NCI-H82 treated with DMSO at 0.1 percent for 48 hours (cell line): ENCODE results near the gene SUN1.
"Not testable (repeated sequence)": the region's sequence is repeated elsewhere in the genome, so short reads cannot be mapped to it uniquely, and the experiment has no call there.

Experiments
- DNase-seq: peaks from one replicate; lab custom pipeline; 2025; ENCODE audit not compliant: unreplicated experiment; lab: John Stamatoyannopoulos, UW

Gene SUN1

DNA sequence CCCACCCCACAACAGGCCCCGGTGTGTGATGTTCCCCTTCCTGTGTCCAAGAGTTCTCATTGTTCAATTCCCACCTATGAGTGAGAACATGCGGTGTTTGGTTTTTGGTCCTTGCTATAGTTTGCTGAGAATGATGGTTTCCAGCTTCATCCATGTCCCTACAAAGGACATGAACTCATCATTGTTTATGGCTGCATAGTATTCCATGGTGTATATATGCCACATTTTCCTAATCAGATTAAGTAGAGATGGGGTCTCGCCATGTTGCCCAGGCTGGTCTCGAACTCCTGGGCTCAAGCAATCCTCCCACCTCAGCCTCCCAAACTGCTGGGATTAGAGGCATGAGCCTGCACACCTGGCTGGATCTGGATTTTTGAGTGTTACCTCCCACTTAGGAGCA, 28.5 kb upstream of the SUN1 start:
- not testable (repeated sequence) for DNase-seq

DNA sequence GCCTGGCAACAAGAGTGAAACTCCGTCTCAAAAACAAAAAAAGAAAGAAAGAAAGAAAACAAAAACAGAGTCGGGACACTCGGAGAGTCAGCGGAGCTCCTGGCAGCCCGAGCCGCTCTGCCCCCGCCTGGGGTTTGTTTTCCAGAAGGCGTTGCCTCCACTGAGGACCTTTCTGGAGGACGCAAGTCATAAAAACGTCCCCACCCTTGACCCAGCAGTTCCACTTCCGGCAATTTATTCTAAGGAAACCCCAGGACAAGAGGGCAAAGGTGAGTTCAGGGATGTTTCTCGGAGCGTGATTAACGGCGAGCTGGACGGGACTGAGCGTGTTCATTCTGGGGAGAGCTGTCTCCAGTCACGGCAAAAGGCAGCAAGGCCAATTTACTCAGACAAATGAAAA, 27.0 kb upstream of the SUN1 start:
- DNase-seq = no peak

DNA sequence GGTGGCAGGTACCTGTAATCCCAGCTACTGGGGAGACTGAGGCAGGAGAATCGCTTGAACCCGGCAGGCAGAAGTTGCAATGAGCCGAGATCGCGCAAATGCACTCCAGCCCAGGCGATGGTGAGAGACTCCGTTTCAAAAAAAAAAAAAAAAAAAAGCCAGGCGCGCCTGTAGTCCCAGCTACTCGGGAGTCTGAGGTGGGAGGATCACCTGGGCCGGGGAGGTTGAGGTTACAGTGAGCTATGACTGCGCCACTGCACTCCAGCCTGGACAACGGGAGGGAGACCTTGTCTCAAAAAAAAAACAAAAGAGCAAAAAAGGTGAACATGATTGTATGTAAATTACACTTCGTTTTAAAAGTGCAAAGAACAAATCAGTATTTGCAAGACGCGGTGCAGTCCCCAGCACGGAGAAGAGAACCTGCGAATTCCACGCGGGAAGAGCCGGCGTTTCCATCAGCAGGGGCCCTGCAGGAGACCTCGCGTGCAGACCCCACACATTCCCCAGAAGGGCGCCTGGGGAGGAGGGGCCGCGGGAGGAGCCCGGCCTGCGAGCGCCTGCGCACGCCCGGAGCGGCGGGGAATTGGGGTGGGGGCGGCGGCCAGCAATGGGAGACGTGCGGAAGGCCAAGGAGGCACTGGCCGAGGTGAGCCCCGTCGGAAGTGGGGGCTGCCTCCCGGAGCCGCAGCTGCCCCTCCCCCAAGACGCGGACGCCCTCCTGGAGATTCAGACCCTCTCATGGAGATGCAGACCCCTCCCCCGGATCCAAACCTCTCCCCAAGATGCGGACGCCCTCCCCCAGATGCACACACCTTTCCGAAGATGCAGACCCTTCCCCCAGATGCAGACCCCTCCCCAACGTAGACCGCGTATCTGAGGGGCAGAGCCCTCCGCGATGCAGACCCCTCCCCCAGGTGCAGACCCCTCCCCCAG, 16.7 kb upstream of the SUN1 start:
- DNase-seq = peak; percentile 44

DNA sequence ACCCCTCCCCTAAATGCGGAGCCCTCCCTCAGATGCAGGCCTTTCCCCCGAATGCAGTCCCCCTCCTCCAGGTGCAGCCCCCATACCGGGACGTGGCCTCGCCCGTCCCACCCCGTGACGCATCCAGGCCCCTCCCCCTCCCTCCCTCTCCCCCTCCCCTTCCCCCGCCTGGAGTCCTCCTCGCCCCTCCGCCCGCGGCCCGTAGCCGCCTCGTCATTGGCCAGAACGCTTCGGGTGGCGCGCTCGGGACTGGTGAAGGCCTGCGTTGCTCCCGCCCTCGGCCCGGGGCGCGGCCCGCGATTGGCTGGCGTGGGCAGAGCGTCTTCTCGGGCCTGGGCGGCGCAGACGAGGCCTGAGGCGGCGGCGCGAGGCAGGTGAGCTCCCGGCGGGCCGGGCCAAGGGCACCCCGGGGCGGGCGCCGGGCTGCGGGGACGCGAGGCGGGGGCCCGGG, 16.0 kb upstream of the SUN1 start:
- DNase-seq = peak; percentile 82

DNA sequence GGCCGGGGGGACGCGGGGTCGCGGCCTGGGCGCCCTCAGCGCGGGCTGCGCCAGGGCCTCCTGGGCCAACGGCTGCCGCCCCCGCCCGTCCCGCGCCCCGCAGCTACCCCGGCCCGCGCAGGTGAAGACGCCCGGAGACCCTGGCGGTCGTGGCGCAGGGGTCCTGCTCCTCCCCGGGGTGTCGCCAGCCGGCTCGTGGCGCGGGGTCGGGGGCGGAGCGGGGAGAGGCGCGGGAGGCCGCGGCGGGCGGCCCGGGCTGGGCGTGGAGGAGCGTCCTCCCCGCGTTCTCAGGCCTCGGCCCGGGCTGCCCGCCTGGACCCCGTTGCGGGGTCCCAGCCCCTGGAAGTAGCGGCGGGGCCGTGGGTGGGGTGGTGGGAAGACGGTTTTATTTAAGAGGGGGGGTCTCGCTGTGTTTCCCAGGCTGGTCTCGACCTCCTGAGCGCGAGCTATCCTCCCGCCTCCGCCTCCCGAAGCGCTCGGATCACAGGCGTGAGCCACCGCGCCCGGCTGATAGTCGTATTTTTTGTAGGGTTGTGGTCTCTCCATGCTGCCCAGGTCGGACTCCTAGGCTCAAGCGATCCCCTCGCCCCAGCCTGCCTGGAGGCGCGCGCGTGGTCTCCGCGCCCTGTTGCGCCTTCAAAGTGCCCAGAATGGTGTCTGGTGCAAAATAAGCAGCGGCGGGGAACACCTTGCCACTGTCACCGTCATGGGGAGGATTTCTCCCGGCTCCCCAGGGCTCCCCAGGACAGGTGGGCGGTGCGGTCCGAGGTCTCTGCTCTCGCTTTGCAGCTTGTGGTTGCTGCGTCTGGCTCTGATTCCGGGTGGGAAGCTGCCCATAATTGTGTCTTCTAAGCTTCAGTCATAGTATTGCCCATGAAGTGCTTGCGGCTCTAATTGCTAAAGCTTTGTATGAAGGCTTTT, 15.3 kb upstream of the SUN1 start:
- DNase-seq = no peak

DNA sequence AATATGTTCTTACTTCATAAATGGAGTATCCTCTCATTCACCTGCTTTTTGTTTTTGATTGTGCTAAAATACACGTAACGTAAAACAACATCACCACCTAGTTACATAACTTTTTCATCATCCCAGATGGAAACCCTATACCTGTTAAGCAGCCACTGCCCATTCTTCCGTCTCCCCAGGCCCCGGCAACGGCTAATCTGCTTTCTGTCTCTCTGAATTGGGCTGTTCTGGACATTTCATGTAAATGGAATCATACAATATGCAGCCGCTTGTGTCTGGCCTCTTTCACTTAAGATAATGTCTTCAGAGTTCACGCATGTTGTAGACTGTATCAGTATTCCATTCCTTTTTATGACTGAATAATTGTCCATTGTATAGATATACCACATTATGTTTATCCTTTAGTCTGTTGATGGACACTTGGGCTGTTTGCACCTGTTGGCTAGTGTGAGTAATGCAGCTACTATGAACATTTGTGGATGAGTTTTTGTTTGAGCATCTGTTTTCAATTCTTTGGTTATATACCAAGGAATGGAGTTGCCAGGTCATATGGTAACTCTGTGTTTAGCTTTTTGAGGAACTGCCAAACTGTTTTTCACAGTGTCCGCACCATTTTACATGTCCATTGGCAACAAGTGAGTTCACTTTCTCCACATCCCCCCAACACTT, 14.1 kb upstream of the SUN1 start:
- no peak for DNase-seq

DNA sequence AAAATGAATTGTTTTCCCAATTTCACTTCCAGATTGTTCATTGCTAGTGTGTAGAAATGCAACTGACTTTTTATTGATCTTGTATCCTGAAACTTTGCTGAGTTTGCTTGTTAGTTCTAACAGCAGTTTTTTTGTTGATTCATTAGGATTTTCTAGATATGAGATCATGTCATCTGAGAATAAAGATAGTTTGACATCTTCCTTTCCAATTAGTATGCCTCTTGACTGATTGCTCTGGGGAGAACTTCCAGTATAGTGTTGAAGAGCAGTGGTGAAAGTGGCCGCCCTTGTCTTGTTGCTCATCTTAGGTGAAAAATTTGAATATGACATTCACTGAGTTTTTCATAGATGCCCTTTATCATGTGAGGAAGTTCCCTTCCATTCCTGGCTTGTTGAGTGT, 11.9 kb upstream of the SUN1 start:
- DNase-seq = no peak

DNA sequence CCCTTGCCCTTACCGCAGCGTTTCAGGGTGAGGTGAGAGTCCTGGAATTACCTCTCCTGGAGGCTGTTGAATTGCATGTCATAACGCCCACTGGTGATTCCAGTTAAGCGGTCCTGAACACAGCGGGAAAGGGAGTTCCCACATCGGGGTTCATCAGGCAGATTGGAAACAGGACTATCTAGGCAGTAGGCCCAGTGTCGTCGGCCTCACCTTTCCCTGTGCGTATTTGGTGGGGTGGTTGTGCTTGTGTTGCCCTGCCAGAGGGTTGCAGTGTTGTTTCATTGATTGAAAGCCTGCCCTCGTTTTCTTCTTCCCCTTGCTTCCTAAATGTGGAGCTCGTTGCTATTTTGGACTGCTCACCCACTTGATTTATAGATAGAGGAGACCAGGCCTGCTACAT, 10.6 kb upstream of the SUN1 start:
- no peak for DNase-seq

DNA sequence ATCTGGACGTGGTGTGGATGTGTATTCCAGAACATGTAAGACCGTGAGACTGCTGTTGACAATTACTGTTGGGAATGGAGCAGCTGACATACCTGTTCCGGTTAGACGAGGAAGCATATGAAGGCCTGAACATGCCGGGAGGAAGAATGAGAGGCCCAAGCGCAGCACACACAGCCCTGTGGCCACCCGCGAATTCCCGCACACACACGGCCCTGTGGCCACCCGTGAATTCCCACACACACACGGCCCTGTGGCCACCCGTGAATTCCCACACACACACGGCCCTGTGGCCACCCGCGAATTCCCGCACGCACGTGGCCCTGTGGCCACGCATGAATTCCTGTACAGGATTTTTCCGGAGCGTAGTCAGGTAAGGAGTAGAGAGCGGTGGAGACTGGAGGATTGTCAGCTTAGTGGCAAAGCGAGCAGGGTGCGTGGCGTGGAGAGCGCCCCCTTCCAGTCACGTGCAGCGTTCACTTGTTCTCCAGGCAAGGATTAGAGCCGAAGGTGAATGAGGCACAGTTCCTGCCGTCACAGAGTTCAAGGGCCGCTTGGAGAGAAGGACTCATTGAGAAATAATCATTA, 9.5 kb upstream of the SUN1 start:
- DNase-seq = no peak

DNA sequence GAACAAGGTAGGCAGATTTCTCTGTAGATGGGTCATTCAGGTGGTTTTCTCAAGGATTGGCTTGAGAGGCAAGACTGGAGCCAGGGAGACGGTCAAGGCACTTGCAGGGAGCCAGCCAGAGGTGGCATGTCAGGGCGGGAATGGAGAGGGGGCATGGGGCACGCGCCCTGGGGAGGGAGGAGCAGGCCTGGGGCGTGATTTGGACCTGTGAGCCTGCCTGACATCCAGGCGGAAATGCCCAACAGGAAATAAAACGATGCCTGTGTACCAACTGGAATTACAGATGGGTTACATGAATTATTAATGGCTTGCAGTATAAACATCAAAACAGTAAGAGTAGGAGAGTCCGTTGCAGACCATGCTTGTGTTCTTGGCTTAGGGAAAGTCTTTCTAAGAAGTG, 8.6 kb upstream of the SUN1 start:
- no peak for DNase-seq

DNA sequence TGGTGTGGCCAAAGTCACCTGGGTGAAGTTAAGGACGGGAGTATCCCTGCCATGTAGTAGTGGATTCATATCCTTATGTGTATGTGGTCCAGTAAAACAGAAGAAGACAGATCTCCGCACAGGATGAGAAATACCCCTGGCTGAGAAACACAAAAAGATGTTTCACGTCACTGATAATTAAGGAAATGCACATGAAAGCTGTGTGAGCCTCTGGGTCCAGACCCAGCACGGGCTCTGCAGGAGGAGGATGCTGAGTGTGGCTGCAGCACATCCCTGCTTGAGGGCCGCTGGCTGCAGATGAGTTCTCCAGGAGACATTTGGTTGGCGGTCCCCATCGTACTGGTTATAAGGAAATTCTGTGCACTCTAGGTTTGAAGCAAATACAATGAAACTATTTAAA, 8.2 kb upstream of the SUN1 start:
- no peak for DNase-seq

DNA sequence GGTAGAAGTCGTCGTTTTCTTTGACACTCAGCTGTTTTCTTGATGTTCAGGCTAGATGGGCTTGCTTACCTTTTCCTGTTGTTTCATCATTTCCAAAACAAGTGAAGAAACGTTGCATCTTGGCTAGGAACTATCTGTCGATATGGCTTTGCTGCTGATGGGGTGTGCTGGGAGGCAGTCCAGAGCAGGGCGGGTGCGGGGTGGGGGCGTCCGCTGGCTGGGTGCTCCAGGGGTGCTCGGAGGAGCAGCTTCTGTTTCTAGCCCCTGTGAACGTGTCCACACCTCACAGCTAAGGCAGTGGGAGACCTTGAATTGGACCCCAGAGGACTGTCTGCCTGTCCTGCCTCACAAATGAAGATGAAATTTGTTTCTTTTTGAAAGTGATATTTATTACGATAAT, 7.6 kb upstream of the SUN1 start:
- DNase-seq = no peak

DNA sequence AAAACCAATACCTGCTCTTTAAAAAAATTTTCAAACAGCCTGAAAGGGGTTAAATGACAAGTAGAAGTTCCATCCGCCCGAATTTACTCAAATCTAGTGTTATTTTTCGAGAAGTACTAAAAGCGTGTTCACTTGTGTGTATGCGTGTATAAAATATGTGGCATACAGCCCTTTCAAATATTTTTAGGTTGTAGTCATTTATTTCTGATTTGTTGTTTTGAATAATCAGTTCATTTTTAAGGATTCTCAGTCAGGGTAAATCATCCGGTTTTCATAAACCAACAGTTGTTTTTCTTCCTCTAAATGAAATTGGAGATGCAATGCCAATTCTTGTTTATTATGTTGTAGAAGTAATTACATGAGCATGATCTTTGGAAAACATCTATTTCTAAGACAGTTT, 6.9 kb upstream of the SUN1 start:
- no peak for DNase-seq

DNA sequence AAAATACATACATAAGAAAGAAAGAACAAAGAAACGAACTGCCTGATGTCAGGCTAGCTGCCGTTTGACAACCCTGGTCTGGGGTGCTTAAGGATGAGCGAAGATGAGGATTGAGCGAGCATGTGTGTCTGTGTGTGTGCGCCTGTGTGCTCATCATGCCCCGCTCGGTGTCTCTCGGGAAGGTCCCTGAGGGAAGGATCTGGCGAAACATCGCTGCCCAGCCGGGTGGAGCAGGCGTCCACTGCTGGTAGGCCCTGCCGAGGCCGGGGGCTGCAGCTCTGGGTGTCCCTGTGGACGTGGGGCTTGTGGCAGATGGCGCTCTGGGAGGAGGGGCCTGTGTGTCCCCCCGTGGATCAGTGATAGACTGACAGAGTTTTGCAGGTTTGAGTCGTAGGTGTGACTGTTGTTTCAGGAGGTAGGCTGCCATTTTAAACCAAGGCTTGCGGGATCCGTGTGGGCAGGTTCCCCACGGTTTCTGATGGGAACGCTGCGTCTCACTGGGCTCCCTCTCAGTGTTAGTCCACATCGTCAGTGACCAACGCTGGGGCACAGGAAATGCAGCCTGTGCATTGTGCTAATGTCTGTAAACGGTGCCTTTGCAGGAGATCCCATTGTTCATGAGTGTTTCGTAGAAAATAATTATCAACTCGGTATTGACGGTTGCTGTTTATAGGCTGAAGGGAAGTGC, 5.9 kb upstream of the SUN1 start:
- no peak for DNase-seq

DNA sequence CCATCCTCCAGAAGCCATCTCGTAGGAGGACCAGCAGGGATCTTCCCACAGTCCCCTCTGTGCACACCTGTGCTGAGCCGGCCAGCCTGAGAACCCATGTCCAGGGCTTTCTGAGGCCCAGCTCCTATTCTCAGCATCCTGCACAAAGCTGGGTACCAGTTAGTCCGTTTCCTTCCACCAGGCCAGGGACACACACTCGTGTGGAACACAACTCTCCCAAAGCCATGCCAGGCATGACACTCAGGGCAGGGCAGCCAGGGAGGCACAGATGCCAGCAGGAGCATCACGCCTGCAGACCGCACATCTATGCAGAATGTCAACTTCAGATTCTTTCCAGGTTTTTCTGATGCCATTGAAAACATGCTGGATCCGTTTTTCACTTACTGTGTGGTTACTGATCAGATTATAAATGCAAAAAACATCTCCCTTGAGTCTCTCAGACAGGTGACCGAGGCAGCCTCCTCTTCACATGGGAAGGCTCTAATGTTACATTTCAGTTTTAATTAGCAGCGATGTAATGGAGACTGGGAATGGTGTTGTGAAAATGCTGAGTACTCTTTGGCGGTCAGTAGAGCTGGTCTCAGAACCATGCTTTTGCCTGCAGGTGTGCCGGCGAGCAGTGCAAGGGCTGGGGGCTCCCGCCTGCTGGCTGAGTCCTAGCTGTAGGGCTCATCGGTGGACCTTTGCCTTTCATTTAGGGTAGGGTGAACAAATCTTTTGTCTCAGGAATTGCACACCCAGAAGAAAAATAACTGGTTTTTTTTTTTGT, 3.3 kb upstream of the SUN1 start:
- no peak for DNase-seq

DNA sequence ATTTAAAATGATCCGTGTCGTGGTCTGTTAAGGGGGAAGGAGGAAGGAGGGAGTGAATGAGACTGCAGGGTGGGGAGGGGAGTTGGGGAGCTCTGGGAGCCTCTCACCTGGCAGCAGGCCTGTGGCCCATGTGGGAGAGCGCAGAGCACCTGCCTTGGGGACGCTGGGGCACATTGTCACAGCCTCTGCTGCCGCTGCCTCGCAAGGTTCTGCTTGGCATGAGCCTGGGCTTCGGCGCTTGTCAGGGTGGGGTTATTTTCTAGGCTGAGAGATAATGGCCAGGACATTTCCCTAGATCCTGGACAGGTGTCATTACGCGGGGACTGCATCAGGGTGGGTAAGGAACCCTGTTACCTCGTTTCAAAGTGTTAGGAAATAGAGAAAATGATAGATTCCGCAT, 2.2 kb upstream of the SUN1 start:
- DNase-seq = no peak

DNA sequence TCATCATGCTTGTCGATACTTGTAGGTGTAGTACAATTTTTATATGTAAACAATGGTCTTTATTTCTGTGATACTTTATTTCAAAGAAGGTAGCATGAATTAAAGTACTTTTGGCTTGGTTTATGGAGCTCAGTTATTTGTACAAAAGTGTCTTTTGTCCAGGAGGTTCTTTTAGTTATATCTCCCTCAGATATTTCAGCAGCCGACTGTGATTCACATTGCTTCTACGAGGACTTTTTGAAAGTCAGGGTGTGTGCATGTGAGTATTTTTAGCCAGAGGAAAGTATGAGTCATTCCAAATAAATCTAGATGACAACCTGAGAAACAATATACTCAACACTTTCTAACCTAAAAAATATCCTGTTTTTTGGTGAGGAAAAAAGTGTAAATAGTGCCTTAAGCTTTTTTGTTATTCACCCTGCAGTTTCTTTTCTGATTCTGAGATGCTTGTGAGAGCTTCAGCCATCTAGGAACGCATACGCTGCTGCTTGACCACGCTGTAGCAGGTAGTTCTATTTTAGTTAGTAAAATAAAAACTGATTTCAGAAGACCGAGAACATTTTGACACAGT, 595 bp upstream of the SUN1 start:
- DNase-seq = no peak

DNA sequence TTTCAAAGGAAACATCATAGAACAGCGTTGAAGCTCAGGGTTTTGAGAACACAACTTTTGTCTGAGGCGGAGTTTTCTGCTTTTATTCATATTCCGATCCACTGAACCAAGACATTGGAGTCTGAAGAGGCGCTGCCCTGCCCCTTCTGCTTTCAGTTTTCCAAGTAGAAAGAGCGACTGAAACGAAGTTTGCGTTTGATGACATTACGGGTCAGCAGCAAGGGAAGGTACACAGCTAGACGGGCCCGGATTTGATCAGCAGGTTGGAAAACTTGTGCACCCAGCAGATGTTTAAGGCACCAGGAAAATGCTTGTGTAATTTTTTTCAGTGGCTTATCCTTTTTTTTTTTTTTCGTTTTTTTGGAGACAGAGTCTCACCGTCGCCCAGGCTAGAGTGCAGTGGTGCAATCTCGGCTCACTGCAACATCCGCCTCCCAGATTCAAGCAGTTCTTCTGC, 720 bp downstream of the SUN1 start:
- no peak for DNase-seq

DNA sequence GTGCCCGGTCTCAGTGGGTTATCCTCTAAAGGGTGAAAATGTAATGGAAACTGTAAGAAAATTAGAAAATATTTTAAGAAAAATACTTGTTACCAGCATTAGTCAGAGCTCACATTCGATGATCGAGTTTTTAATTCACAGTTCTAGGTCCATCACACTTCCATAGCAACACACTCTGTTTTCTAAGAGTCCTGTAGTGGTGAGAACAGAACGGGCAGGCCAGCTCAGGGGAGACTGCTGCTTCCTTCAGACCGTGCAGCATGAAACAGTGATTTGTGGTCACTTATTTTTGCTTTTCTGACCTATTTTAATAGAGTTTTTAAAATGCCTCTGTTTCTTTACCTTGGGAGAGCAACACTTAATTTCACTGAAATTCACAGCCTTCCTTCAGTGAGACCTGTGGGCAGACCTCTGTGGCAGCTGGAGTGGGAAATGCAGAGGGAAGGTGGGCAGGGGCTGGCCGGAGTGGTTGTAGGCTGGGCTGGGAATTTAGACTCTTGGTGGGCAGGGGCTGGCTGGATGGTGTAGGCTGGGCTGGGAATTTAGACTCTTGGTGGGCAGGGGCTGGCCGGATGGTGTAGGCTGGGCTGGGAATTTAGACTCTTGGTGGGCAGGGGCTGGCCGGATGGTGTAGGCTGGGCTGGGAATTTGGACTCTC, 1.5 kb downstream of the SUN1 start:
- no peak for DNase-seq
